Gastrocnemius medialis (tissue), 4 donors: ENCODE data around the gene SEMA3A. TPM values are rescaled to one million over a fixed set of nuclear protein-coding genes. Genes with fewer than 3 reads are reported as not detected.
"Not testable (repeated sequence)": the region's sequence is repeated elsewhere in the genome, so short reads cannot be mapped to it uniquely, and the experiment has no call there.

Experiments used
- ATAC-seq, 2 donors: fragments of 150-250 bp; one replicate each; pipeline ENCODE4 v1.9.1; 2016
- DNase-seq, 2 donors: peaks; one replicate each; pipeline ENCODE4 v3.0.0-alpha.2; 2019
- H3K27ac ChIP-seq, 4 donors: fragments of 200-600 bp; sonication (generic); 1 replicate in 1 of 4; 2 replicates in 3 of 4; pipeline ENCODE4 v1.5.1; 2016 to 2018; ENCODE audit warnings: mild to moderate bottlenecking in 2 of 4, moderate library complexity in 1 of 4
- H3K27me3 ChIP-seq, 3 donors: fragments of 200-600 bp; sonication (generic) in 2 of 3; 1 replicate in 1 of 3; 2 replicates in 2 of 3; pipeline versions ENCODE4 v1.5.1 to v1.6.0; 2016 to 2019; ENCODE audit warnings: mild to moderate bottlenecking in 1 of 3, moderate library complexity in 1 of 3
- H3K36me3 ChIP-seq, 2 donors: fragments of 200-600 bp; sonication (generic) in 1 of 2; one replicate each; pipeline ENCODE4 v1.5.1; 2017 to 2018
- H3K4me1 ChIP-seq, 2 donors: fragments of 200-600 bp; sonication (generic) in 1 of 2; one replicate each; pipeline ENCODE4 v1.5.1; 2016 to 2017; ENCODE audit warnings: mild to moderate bottlenecking in 2 of 2
- H3K4me3 ChIP-seq, 4 donors: fragments of 200-600 bp; sonication (generic) in 3 of 4; 1 replicate in 1 of 4; 2 replicates in 3 of 4; pipeline ENCODE4 v1.5.1; 2016 to 2019; ENCODE audit warnings: mild to moderate bottlenecking in 2 of 4
- H3K9me3 ChIP-seq, 3 donors: fragments of 200-600 bp; sonication (generic) in 2 of 3; 1 replicate in 1 of 3; 2 replicates in 2 of 3; pipeline ENCODE4 v1.5.1; 2016 to 2019
- CTCF ChIP-seq, 5 experiments: fragments of 450-650 bp in 3 of 5; fragments of 200-600 bp in 2 of 5; sonication (generic) in 2 of 5; IDR thresholded peaks in 4 of 5; conservative IDR thresholded peaks in 1 of 5; 1 replicate in 4 of 5; 2 replicates in 1 of 5; pipeline ENCODE4 v1.5.1; 2016 to 2019; ENCODE audit warnings: antibody characterized with exemption in 5 of 5, mild to moderate bottlenecking in 3 of 5, moderate library complexity in 3 of 5
- POLR2A ChIP-seq, 2 donors: fragments of 450-650 bp; IDR thresholded peaks; one replicate each; pipeline ENCODE4 v1.6.1; 2017; ENCODE audit warnings: antibody characterized with exemption in 2 of 2, mild to moderate bottlenecking in 2 of 2, moderate library complexity in 2 of 2
- in situ Hi-C, 4 donors: fragments of 200-750 bp; cut with MboI; loops; one replicate each; pipeline versions ENCODE4 v1.15.0 to v1.8.0; 2017; ENCODE audit warnings: low sequenced_read_pairs in 4 of 4
- intact Hi-C: fragments of 100-400 bp; cut with DNase I; formaldehyde crosslinking; loops from one replicate; pipeline ENCODE4 v1.15.1; 2023; ENCODE audit warnings: low total_unique reads
- total RNA-seq, 4 donors: library from RNA; depleted of rRNA; stranded (reverse); fragments of >200 nt; gene quantifications; one replicate each; pipeline versions ENCODE4 v1.1.0 to v1.2.3, GENCODE V29; 2016

The SEMA3A gene
- under 1 TPM; 0.07 to 0.29 (median 0.13) TPM for total RNA-seq

- ATAC-seq (peak; percentile 45 to 61), DNase-seq (peak in 1 of 2 donors; percentile 11)
- no peaks in the 10 kb centered on the region for H3K27me3 ChIP-seq
- no peak within 1 kb of the TSS for H3K27ac ChIP-seq
- peak within 1 kb of the TSS; percentile 36 to 58 (median 46) for H3K4me3 ChIP-seq
- TF ChIP-seq POLR2A (IDR thresholded peaks at IDR 0.05) = no peak
- no peak for TF ChIP-seq CTCF (IDR thresholded peaks at IDR 0.05 in 4 of 5, conservative IDR thresholded peaks at IDR 0.05 in 1 of 5)
- no peaks in the 10 kb centered on the region for H3K36me3 ChIP-seq
- in situ Hi-C loops = no loop called here
- H3K4me1 ChIP-seq = peaks cover 0 to 8% of the 10 kb centered on the region in 2 donors
- intact Hi-C loops = no loop called here
- H3K9me3 ChIP-seq = no peaks in the 10 kb centered on the region
Measured at GRCh38 chr7:84194484-84195271, at the start of gene SEMA3A. Gene SEMA3A, minus strand, starts transcription at chr7:84194789. Its CDS starts 203 bp downstream, at chr7:84194586.

- H3K4me1 ChIP-seq, H3K36me3 ChIP-seq, in situ Hi-C loops, DNase-seq, H3K4me3 ChIP-seq, H3K27ac ChIP-seq, intact Hi-C loops, H3K9me3 ChIP-seq, ATAC-seq, H3K27me3 ChIP-seq: not testable (repeated sequence)
Measured at GRCh38 chr7:84243037-84243436, 48.4 kb upstream of the SEMA3A start.

GRCh38 chr7:84238596-84238995 is 44.0 kb upstream of the SEMA3A start:
- TF ChIP-seq POLR2A (IDR thresholded peaks at IDR 0.05) (no peak), CTCF (IDR thresholded peaks at IDR 0.05 in 4 of 5, conservative IDR thresholded peaks at IDR 0.05 in 1 of 5) (no peak)
- in situ Hi-C loops (no loop called here), intact Hi-C loops (no loop called here)
- H3K4me1 ChIP-seq = no peaks in the 10 kb centered on the region
- no peaks in the 10 kb centered on the region for H3K36me3 ChIP-seq
- no peak overlapping the region for H3K27ac ChIP-seq
- ATAC-seq (no peak), DNase-seq (no peak)
- H3K4me3 ChIP-seq = no peak overlapping the region
- no peaks in the 10 kb centered on the region for H3K27me3 ChIP-seq
- no peaks in the 10 kb centered on the region for H3K9me3 ChIP-seq

GRCh38 chr7:84237533-84238173 is 43.1 kb upstream of the SEMA3A start:
- Histone ChIP-seq H3K4me1 (no peaks in the 10 kb centered on the region), H3K36me3 (no peaks in the 10 kb centered on the region), H3K9me3 (no peaks in the 10 kb centered on the region), H3K27me3 (no peaks in the 10 kb centered on the region), H3K27ac (no peak overlapping the region), H3K4me3 (no peak overlapping the region)
- in situ Hi-C loops (no loop called here), intact Hi-C loops (no loop called here)
- DNase-seq = no peak
- no peak for ATAC-seq
- TF ChIP-seq POLR2A (IDR thresholded peaks at IDR 0.05) (no peak), CTCF (IDR thresholded peaks at IDR 0.05 in 4 of 5, conservative IDR thresholded peaks at IDR 0.05 in 1 of 5) (no peak)

- no peak for ATAC-seq
- H3K27me3 ChIP-seq = no peaks in the 10 kb centered on the region
- in situ Hi-C loops = no loop called here
Measured at GRCh38 chr7:84236398-84236797, 41.8 kb upstream of the SEMA3A start.

More at GRCh38 chr7:84236398-84236797, 41.8 kb upstream of the SEMA3A start:
- Histone ChIP-seq H3K36me3 (no peaks in the 10 kb centered on the region), H3K27ac (no peak overlapping the region), H3K9me3 (no peaks in the 10 kb centered on the region), H3K4me1 (no peaks in the 10 kb centered on the region), H3K4me3 (no peak overlapping the region)
- no peak for DNase-seq
- no peak for TF ChIP-seq CTCF (IDR thresholded peaks at IDR 0.05 in 4 of 5, conservative IDR thresholded peaks at IDR 0.05 in 1 of 5)
- TF ChIP-seq POLR2A (IDR thresholded peaks at IDR 0.05) = no peak
- intact Hi-C loops = no loop called here
